G401.6 (cell line): ENCODE results near the gene EXOC3L2.

ENCODE experiments used
- FAIRE-seq: peaks from 2 replicates; lab custom pipeline; 2012; peaks lifted over from hg19 to GRCh38; lab: Jason Lieb, UNC

EXOC3L2 gene

DNA sequence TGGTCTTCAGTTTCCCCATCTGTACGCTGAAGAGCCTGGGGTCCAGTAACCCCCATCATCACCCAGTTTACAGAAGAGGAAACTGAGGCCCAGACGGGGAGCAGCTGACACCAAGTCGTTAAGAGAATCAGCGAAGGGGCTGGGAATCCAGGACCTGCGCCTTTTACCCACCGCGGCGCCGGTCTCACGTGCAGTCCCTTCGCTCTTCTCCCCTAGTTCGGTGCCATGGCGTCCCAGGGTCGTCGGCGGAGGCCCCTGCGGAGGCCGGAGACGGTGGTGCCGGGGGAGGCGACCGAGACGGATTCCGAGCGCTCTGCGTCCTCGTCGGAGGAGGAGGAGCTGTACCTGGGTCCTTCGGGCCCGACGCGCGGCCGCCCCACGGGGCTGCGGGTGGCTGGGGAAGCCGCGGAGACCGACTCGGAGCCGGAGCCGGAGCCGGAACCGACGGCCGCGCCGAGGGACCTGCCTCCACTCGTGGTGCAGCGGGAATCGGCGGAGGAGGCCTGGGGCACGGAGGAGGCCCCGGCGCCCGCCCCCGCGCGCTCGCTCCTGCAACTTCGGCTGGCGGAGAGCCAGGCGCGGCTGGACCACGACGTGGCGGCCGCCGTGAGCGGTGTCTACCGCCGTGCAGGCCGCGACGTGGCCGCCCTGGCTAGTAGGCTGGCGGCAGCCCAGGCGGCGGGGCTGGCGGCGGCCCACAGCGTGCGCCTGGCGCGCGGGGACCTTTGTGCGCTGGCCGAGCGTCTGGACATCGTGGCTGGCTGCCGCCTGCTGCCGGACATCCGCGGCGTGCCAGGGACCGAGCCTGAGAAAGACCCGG is 65.9 kb downstream of the EXOC3L2 start:
- FAIRE-seq: no peak

DNA sequence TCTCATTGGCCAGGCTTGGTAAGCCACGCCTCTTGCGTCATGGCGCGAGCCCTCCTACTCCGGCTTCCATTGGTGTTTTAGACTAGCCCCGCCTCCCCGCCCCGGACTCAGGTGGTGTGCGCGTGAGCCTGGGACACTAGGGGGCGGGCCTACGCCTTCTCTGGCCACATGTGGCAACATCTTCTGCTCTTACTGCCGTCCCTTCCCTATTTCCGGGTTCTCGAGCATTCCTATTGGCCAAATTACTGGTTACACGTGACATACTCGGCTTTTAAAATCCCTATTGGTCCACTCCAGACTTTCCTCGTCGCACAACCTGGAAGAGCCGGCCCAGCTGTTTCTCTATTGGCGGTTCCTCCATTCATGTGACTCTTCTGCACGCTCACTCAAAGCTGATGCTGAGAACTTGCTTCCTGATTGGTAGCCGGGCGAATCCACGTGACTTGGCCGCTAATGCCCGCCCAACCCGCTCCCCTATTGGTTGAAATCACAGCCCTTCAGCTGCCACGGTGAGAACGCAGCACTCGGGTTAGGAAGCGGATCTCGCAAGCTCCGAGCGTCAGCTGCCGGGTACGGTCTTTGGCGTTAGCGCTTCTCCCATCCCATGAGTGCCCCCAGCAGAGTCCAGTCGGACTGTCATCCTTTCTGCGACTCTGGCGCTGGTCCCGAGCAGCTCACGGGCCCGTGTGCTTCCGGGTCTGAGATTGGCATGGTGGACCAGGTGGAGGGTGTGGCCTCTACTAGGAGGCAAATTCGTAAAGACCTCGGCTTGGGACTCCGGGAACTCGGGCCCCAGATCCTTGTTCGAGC is 66.7 kb downstream of the EXOC3L2 start, which contains the start of gene BLOC1S3:
Gene BLOC1S3 (plus strand): TSS at position 523 of the 810 bp plus-strand sequence. CDS start 513 bp downstream, outside the sequence.
- FAIRE-seq: peak; percentile 100

GRCh38 chr19:45177817-45178261 is 67.4 kb downstream of the EXOC3L2 start, which contains the start of gene TRAPPC6A:
Gene TRAPPC6A (minus strand): TSS chr19:45178237. CDS start chr19:45178218, 19 bp downstream.
- FAIRE-seq: no peak

GRCh38 chr19:45175515-45176345 is 69.5 kb downstream of the EXOC3L2 start:
- no peak for FAIRE-seq

DNA sequence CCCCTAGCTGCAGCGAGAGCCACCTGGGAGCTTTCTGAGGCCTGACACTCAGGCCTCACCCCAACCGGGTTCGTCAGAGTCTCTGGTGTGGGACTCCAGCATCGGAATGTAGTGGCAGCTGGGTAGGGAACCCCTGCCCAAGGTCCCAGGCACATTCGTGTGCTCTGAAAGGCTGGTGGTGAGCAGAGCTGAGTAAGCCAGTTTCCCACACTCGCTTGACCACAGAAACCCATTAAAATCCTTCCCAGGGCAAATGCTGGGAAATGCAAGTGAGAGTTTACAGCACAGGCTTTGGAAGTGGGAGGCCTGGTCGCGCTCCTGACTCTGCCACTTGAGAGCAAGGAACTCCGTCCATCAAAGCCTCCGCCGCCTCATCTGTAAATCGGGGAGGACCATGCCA is 71.4 kb downstream of the EXOC3L2 start:
- no peak for FAIRE-seq

GRCh38 chr19:45172611-45173208 is 72.5 kb downstream of the EXOC3L2 start:
- no peak for FAIRE-seq

DNA sequence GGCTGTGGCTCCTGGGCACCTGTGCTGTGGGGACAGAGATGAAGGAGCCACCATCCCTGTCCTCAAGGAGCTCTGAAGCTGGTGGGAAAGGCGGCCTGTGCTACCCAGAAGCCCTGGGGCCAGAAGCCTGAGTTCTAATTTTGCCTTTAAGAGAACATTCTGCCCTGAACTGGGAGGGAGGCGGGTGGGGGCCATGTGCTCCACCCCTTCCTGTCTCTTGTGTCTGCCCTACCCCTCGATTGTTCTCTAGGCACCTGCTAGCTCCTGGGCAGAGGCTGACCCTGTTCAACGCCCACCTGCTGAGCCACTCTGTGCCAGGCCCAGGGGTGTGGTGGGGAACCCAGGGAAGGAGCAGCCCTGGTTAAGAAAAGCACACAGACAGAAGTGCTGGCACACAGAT is 73.0 kb downstream of the EXOC3L2 start:
- no peak for FAIRE-seq

DNA sequence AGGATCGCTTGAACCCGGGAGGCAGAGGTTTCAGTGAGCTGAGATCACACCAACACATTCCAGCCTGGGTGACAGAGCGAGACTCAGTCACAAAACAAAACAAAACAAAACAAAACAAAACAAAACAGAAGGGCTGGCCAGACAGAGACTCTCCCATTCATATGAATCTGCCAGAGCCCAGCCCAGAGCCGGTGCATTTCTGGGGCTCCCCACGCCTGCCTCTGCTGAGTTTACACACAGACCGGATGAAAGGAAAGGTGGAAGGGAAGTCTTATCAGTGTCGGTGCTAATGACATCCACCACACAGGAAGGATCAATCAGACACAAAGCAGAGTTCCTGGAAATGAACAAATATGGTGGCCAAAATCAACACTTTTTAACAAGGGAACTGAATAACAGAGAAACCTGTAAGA is 74.0 kb downstream of the EXOC3L2 start:
- no peak for FAIRE-seq

DNA sequence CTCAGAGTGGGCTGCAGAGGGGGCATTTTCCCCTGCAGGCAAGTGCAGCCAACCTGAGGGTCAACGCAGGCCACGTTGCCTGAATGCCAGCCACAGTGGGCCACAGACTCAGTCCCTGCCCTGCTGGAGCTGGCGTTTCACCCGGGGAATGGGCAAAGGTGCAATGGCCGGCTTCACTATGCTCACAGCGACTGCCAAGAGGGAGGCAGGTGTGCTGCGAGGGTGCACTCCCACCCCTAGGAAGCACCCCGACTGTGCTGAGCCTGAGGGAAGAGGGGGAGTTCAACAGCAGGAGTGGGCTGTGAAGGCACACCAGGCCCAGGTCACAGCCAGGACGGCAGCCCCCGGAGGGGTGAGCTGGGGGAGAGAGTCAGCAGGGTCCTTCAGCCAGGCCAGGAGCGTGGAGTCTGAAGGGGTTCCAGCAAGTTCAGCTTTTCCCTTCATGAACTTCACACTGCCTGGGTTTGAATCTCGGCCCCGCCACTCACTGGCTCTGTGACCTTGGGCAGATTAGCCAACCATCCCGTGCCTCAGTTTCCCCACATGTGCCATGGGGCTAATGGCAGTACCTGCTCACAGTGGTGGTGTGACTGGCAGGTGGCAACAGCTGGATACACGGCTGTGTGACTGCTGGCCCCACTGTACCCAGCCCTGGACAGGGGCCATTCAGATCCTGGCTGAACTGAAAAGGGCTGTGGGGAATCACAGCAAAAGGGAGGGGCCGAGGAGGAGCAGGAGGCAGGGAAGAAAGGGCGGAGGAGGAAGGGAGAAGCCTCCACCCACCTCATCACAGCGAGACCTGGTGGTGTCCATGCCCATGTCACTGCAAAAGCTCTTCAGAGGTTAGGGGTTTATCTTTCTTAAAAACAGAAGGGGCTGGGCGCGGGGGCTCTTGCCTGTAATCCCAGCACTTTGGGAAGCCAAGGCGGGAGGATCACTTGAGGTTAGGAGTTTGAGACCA is 74.8 kb downstream of the EXOC3L2 start:
- FAIRE-seq: no peak

DNA sequence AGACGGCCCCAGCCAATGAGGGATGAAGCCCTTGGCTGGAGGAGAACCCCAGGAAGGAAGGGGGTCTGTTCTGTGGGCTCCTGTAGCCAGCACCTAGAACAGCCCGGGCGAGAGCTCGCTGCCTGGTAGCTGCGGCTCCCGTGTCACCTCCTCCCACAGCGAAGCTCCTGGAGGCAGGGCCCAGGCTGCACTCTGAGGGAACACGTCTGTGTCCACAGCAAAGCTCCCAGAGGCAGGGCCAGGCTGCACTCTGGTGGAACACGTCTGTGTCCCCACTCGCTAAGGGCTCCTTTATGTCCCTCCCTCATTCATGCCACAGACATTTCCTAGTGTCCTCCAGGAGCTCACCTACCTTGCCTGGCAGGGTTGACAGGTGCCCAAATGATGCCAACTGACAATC is 75.6 kb downstream of the EXOC3L2 start:
- FAIRE-seq: no peak

GRCh38 chr19:45168767-45169351 is 76.3 kb downstream of the EXOC3L2 start:
- FAIRE-seq: no peak

DNA sequence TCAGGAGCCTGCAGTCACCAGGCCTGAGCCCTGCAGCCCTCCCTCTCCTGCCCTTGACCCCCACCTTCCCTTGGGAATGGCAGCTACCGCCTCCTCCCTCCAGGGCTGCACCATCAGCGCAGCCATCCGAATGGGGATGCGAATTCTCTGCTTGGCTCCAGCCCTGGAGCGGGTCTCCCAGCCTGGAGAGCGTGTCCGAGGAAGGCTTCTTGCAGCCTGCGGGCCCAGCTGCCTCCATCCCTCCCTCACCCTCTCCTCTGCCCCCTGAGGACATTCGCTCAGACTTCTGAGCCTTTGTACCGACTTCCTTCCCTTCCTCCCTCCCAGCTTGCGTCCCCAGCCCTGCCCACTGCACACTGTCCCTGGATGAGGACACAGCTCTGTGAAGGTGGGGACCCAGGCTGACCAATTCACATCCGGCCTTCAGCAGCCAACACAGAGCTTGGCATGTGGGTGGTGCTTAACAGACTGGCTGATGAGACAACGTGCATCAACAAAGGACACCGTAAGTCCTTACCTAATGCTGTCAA is 78.4 kb downstream of the EXOC3L2 start:
- no peak for FAIRE-seq

GRCh38 chr19:45164577-45165335 is 80.5 kb downstream of the EXOC3L2 start:
- no peak for FAIRE-seq

DNA sequence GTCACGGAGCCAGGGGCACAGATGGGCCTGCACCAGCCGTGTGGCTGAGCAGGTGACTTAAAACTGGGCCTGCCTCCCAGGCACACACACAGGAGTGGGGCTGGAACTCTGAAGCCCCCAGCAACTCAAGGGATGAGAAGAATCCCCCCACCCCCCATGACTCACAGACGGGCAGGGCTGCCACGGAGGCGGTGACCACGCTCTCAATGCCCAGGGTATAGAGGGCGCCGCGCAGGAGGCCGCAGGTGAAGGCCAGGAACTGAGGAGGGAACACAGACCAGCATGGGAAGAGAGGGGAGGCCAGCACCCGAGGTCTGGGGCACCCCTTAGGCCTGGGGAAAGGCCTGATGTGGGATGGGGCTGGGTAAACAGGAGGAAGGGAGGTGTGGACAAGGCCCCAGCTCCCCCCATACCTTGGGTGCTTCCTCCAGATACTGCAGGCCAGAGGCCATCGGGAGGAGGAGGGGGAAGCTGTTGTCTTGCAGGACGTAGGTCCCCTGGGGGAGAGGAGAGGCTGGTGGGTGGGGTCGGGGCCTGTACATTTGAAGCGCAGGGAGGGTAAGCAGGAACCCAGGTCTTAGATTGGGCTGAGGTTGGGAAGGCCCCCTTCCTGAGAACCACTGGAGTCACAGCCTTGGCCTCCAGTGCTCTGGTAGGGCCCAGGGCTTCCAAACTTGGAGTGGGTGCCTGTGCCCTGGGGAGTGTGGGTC is 81.3 kb downstream of the EXOC3L2 start:
- FAIRE-seq: no peak

DNA sequence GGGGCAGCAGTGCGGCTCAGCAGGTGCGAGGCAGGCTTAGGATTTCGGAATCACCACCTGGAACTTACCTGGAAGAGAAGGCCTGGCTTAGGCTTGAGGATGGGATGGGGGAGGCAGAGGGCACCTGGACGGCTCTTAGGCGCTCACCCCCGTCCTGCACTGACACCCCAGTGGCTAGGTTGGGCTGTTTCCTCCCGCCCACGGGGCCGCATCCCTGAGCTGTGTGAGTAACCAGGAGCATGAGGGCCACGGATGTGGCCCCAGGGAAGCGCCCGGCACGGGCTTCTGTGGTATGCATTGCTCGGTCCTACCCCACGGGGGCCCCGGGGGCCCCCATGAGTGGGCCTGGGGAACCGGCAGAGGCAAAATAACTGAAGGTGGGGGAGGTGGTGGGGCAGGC is 82.1 kb downstream of the EXOC3L2 start:
- no peak for FAIRE-seq

GRCh38 chr19:45162608-45163143 is 82.5 kb downstream of the EXOC3L2 start:
- no peak for FAIRE-seq
